Measurements from ENCODE around the gene KIF1B. TPM values are rescaled to one million over a fixed set of nuclear protein-coding genes. Genes with fewer than 3 reads are reported as not detected.
A peak's percentile ranks its signal among the peaks of the same experiment; 100 is the strongest.

Gene KIF1B
- total and polyA plus RNA-seq, 9 donors: 11.5 to 44.2 (median 37.2) TPM

DNA sequence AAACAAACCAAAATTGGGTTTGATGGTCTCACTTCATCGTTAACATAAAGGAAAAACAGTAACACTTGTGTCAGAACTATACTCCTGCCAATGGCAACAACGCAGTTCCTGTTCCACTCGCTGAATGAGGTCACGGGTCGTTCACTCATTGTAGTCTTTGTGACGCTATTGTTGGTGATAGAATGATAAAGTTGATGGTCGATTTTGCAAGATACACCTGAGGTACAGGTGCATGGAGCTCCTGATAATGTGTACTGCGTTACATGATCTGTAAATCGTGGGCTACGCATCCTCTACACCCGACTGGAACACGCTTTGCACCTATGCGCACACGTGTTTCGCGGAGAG is 219.5 kb downstream of the KIF1B start:
- 19 to 24% (median 23%) methylated on average over 16 of the region's 16 CpGs for WGBS, 3 donors
- no peaks in the 10 kb centered on the region for H3K9me3 ChIP-seq
- H3K36me3 ChIP-seq: no peaks in the 10 kb centered on the region
- peak in 1 of 5 donors; percentile 16 for DNase-seq
- no peaks in the 10 kb centered on the region for H3K27me3 ChIP-seq
- H3K4me1 ChIP-seq (ENCODE audit: insufficient read depth): no peaks in the 10 kb centered on the region
- intact Hi-C loops (cut with DNase I): loop anchor here (2.0 to 10.0 kb wide), 5 partner anchors 53 to 555 kb away; no protein-coding TSS in a partner anchor
- H3K27ac ChIP-seq: no peak overlapping the region
- peak overlapping the region; percentile 78 for H3K4me3 ChIP-seq
- no peak for TF ChIP-seq CTCF (IDR thresholded peaks at IDR 0.05)

DNA sequence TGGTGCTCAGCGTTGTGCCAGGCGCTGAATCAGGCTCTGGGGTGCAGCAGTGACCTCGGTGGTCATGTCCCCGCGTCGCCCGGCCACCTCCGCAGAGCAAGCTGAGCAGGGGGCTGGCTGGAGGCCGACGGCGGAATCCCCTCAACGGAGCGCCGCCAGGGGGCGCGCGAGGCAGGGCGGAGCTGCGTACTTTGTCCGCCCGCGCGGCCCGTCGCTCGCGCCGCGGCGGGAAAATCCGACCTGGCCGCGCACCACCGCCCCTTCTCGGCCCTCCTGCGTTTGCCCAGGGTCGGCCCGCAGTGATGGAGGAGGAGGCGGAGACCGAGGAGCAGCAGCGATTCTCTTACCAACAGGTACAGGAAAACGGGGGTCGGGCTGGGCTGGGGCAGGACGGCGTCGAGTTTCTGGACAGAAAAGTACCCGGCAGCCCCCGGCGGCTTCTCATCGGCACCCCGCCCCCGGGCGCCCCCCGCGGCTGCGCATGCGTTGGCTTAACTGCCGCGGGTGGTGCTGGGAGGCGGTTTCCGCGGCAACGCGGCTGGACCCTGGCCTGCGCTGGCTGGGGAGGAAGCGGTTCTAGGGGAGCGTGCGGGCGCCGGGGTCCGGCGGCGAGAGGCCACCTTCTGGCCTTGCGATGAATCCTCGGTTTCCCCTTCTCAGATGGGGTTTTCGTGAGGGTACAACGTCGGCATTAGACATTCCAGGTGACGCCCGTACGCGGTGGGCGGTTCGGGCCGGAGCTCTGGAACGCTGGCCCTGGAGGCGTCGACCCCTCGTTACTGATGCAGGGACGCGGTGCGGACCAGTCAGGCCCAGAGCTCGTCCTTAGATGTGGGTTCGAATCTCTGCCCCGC is 220.1 kb downstream of the KIF1B start, which contains the start of gene CENPS:
Gene CENPS (plus strand): TSS at position 218 of the 854 bp plus-strand sequence. CDS start 85 bp downstream, at position 303.
- no peaks in the 10 kb centered on the region for H3K4me1 ChIP-seq (ENCODE audit: insufficient read depth)
- H3K27me3 ChIP-seq: no peaks in the 10 kb centered on the region
- H3K36me3 ChIP-seq: no peaks in the 10 kb centered on the region
- peak within 1 kb of the TSS; percentile 78 for H3K4me3 ChIP-seq
- intact Hi-C loops (cut with DNase I): loop anchor here in 2 of 4 donors (2.0 to 5.0 kb wide), 2 partner anchors 54 to 437 kb away; no protein-coding TSS in a partner anchor
- H3K9me3 ChIP-seq: no peaks in the 10 kb centered on the region
- TF ChIP-seq EP300 (IDR thresholded peaks at IDR 0.05) (no peak), POLR2A (IDR thresholded peaks at IDR 0.05) (no peak), CTCF (IDR thresholded peaks at IDR 0.05) (peak; percentile 97 to 99 (median 99))
- DNase-seq: peak; percentile 94 to 97 (median 94)
- 0% methylated on average over 43 to 95 of the region's 95 CpGs for WGBS, 3 donors
- peak within 1 kb of the TSS in 1 of 2 donors; percentile 19 for H3K27ac ChIP-seq

MicroRNAs within 50 kb of the gene (microRNA counts, 767-probe panel; counts per million panel counts)
- 530 counts per million, percentile 78 among the panel's probes with 10 or more counts for microRNA hsa-miR-1273d

Small RNA genes within 50 kb of the gene (microRNA-seq; reads per million reads assigned to microRNA genes)
- gene MIR1273D: 0 reads per million in 3 donors

Small RNA genes within 50 kb of the gene (small RNA-seq; reads per million reads assigned to genes)
- gene MIR1273D (not detected), gene RNU6-37P (not detected), gene RNU6-828P (not detected)

Other genes starting within 250 kb of the KIF1B start
- gene RBP7, start 213.3 kb upstream of the KIF1B start, total RNA-seq: 10 to 100 TPM in 3 of 7 donors, 1 to 10 TPM in 4; 1.5 to 23.5 (median 8.3) TPM
- 10 to 100 TPM; 28.8 to 53.4 TPM for gene RBP7, start 213.3 kb upstream of the KIF1B start, polyA plus RNA-seq
- 10 to 100 TPM; 31.3 to 46.9 (median 38.9) TPM for gene UBE4B, start 177.6 kb upstream of the KIF1B start, total RNA-seq
- 10 to 100 TPM; 26.3 to 39.5 TPM for gene UBE4B, start 177.6 kb upstream of the KIF1B start, polyA plus RNA-seq
- 10 to 100 TPM; 32.0 to 93.5 (median 52.8) TPM for gene PGD, start 188.5 kb downstream of the KIF1B start, total RNA-seq
- gene PGD, start 188.5 kb downstream of the KIF1B start, polyA plus RNA-seq: 100 to 1,000 TPM in 1 of 2 donors, 10 to 100 TPM in 1; 49.9 to 149 TPM
- 10 to 100 TPM in 3 of 7 donors, 1 to 10 TPM in 4; 1.5 to 13.6 (median 9.8) TPM for gene CENPS, start 219.9 kb downstream of the KIF1B start, total RNA-seq
- gene CENPS, start 219.9 kb downstream of the KIF1B start, polyA plus RNA-seq: 10 to 100 TPM; 10.5 to 12.3 TPM
- gene CORT, start 239.5 kb downstream of the KIF1B start, total RNA-seq: under 1 TPM in 4 of 7 donors, not detected in 3; 0.23 to 0.51 (median 0.44) TPM
- under 1 TPM in 1 of 2 donors, not detected in 1; 0.11 TPM for gene CORT, start 239.5 kb downstream of the KIF1B start, polyA plus RNA-seq